Spleen (tissue), 13 donors: ENCODE results near the gene REXO4. TPM values are rescaled to one million over a fixed set of nuclear protein-coding genes. Genes with fewer than 3 reads are reported as not detected.

ENCODE experiments used
- DNase-seq: peaks from one replicate; pipeline ENCODE4 v3.0.0-alpha.2; 2020
- H3K27ac ChIP-seq, 8 donors: fragments of 200-600 bp; sonication (generic) in 7 of 8; 1 replicate in 4 of 8; 2 replicates in 4 of 8; pipeline versions ENCODE4 v1.5.0 to v1.8.0; 2016 to 2021; ENCODE audit warnings: inconsistent platforms in 4 of 8, mild to moderate bottlenecking in 4 of 8, moderate library complexity in 1 of 8
- H3K27me3 ChIP-seq, 7 donors: fragments of 200-600 bp; sonication (generic) in 6 of 7; replicated peaks in 1 of 7; 1 replicate in 4 of 7; 2 replicates in 3 of 7; pipeline versions ENCODE4 v1.5.0 to v1.8.0; 2016 to 2021; ENCODE audit warnings: inconsistent platforms in 3 of 7, mild to moderate bottlenecking in 1 of 7
- H3K36me3 ChIP-seq, 6 donors: fragments of 200-600 bp; sonication (generic) in 5 of 6; 1 replicate in 4 of 6; 2 replicates in 2 of 6; pipeline versions ENCODE4 v1.5.0 to v1.8.0; 2016 to 2021; ENCODE audit warnings: inconsistent platforms in 2 of 6
- H3K4me1 ChIP-seq, 6 donors: fragments of 200-600 bp; sonication (generic) in 5 of 6; 1 replicate in 3 of 6; 2 replicates in 3 of 6; pipeline versions ENCODE4 v1.5.0 to v1.8.0; 2016 to 2021; ENCODE audit warnings: inconsistent platforms in 3 of 6
- H3K4me3 ChIP-seq, 8 donors: fragments of 200-600 bp; sonication (generic) in 7 of 8; 1 replicate in 4 of 8; 2 replicates in 4 of 8; pipeline versions ENCODE4 v1.5.0 to v1.8.0; 2016 to 2021; ENCODE audit warnings: inconsistent platforms in 4 of 8, mild to moderate bottlenecking in 4 of 8, moderate library complexity in 2 of 8
- H3K9me3 ChIP-seq, 8 donors: fragments of 200-600 bp; sonication (generic) in 7 of 8; 1 replicate in 4 of 8; 2 replicates in 4 of 8; pipeline versions ENCODE4 v1.5.0 to v1.8.0; 2016 to 2021; ENCODE audit warnings: inconsistent platforms in 4 of 8
- CTCF ChIP-seq, 11 experiments: fragments of 200-600 bp in 7 of 11; fragments of 450-650 bp in 4 of 11; sonication (generic) in 4 of 11; IDR thresholded peaks in 8 of 11; conservative IDR thresholded peaks in 3 of 11; 1 replicate in 7 of 11; 2 replicates in 4 of 11; pipeline versions ENCODE4 v1.4.0 to v1.8.0; 2016 to 2021; ENCODE audit warnings: antibody characterized with exemption in 11 of 11, inconsistent platforms in 4 of 11, mild to moderate bottlenecking in 1 of 11
- POLR2A ChIP-seq, 3 donors: fragments of 450-650 bp; IDR thresholded peaks; one replicate each; pipeline ENCODE4 v1.5.1; 2017; ENCODE audit warnings: antibody characterized with exemption in 3 of 3, mild to moderate bottlenecking in 1 of 3
- POLR2AphosphoS5 ChIP-seq, 3 donors: sonication (generic); formaldehyde crosslinking; IDR thresholded peaks; one replicate each; pipeline ENCODE4 v1.5.1; 2017; ENCODE audit warnings: antibody characterized with exemption in 3 of 3
- WGBS, 5 donors: extraction: QIAGEN DNeasy Blood & Tissue Kit in 3 of 5; methylation state at CpG; one replicate each; pipeline versions ENCODE4 v1.1.5 to v1.1.7; 2013 to 2018; 5-methylcytosine and 5-hydroxymethylcytosine counted together
- intact Hi-C: fragments of 100-400 bp; cut with DNase I; formaldehyde crosslinking; loops from one replicate; pipeline ENCODE4 v1.15.0; 2023; ENCODE audit warnings: low total_unique reads
- long read RNA-seq, 2 donors: transcript quantifications; one replicate each; lab custom pipeline, GENCODE V29; 2026
- polyA plus RNA-seq, 3 donors: library from polyadenylated mRNA; stranded (reverse); fragments of 200-250 nt; gene quantifications; one replicate each; pipeline ENCODE4 v1.2.1, GENCODE V29; 2013
- total RNA-seq, 7 donors: library from RNA; depleted of rRNA in 3 of 7; stranded (reverse); fragments of >200 nt in 3 of 7; fragmentation: NEBNext Ultra II Directional in 4 of 7; extraction: Animal tissue kit (Norgen Biotek cat#: 25700) in 4 of 7; gene quantifications; one replicate each; pipeline versions ENCODE4 v1.1.0 to v1.2.1, GENCODE V29; 2016 to 2021
- donor health status: healthy with polysubstance abuse.
- donor health status: DM: no; HTN: no; CAD: no; lungs with moderate emphysema.
- donor health status: DM: no; HTN: no; CAD: no.
- donor health status: Bipolar disorder and iron deficiency.
- donor health status: healthy.
- donor health status: DM: no; HTN: no; CAD: no.
- donor health status: DM: yes; HTN: yes; CAD: no.

The REXO4 gene
- 10 to 100 TPM; 21.5 to 25.8 (median 22.8) TPM for total RNA-seq
- 10 to 100 TPM; 20.0 to 23.2 (median 20.1) TPM for polyA plus RNA-seq
- long read RNA-seq, donor 1, partial matches to known transcripts, result 0 of 3 reads
- long read RNA-seq, donor 1, other reads (novel, unspliced or antisense), result 0 of 3 reads
- long read RNA-seq, donor 2, partial matches to known transcripts, result 0 of 4 reads
- long read RNA-seq, donor 2, other reads (novel, unspliced or antisense), result 0 of 4 reads

GRCh38 chr9:133417541-133418461, at the start of gene REXO4:
REXO4 (minus strand) TSS chr9:133418010; CDS start chr9:133417844, 166 bp downstream.
- intact Hi-C loops, result no loop called here
- peak in 1 of 11 experiments; percentile 9 for TF ChIP-seq CTCF (IDR thresholded peaks at IDR 0.05 in 8 of 11, conservative IDR thresholded peaks at IDR 0.05 in 3 of 11)
- peak; percentile 81 to 92 (median 86) for TF ChIP-seq POLR2AphosphoS5 (IDR thresholded peaks at IDR 0.05)
- peak in 1 of 3 donors; percentile 76 for TF ChIP-seq POLR2A (IDR thresholded peaks at IDR 0.05)

GRCh38 chr9:133467101-133467500, 49.3 kb upstream of the REXO4 start:
- intact Hi-C loops, result no loop called here
- no peak for DNase-seq
- Histone ChIP-seq H3K36me3 (peaks cover 0 to 37% (median 9%) of the 10 kb centered on the region in 6 donors), H3K4me3 (no peak overlapping the region), H3K27me3 (no peaks in the 10 kb centered on the region), H3K9me3 (no peaks in the 10 kb centered on the region), H3K27ac (no peak overlapping the region), H3K4me1 (peaks cover 0 to 35% (median 6%) of the 10 kb centered on the region in 6 donors)
- TF ChIP-seq POLR2AphosphoS5 (IDR thresholded peaks at IDR 0.05) (peak; percentile 14 to 49 (median 18)), POLR2A (IDR thresholded peaks at IDR 0.05) (no peak)
- 91 to 94% (median 91%) methylated on average over 10 of the region's 10 CpGs for WGBS, 5 donors

More at GRCh38 chr9:133417541-133418461, at the start of gene REXO4:
- Histone ChIP-seq H3K9me3 (no peaks in the 10 kb centered on the region), H3K27ac (peak within 1 kb of the TSS; percentile 84 to 93 (median 88)), H3K4me1 (peaks cover 13 to 77% (median 49%) of the 10 kb centered on the region in 6 donors), H3K4me3 (peak within 1 kb of the TSS; percentile 73 to 97 (median 89)), H3K27me3 (no peaks in the 10 kb centered on the region), H3K36me3 (peaks cover 0 to 35% (median 24%) of the 10 kb centered on the region in 6 donors)
- WGBS, 5 donors, result 0 to 3% (median 2%) methylated on average over 49 to 75 of the region's 75 CpGs
- peak; percentile 95 for DNase-seq

GRCh38 chr9:133465984-133466383, 48.2 kb upstream of the REXO4 start:
- Histone ChIP-seq H3K9me3 (no peaks in the 10 kb centered on the region), H3K4me3 (no peak overlapping the region), H3K36me3 (peaks cover 0 to 26% (median 5%) of the 10 kb centered on the region in 6 donors), H3K27me3 (no peaks in the 10 kb centered on the region), H3K27ac (no peak overlapping the region), H3K4me1 (peaks cover 1 to 35% (median 17%) of the 10 kb centered on the region in 6 donors)
- 79 to 86% (median 82%) methylated on average over 6 of the region's 6 CpGs for WGBS, 5 donors
- TF ChIP-seq POLR2AphosphoS5 (IDR thresholded peaks at IDR 0.05), result no peak
- no peak for TF ChIP-seq POLR2A (IDR thresholded peaks at IDR 0.05)
- TF ChIP-seq CTCF (IDR thresholded peaks at IDR 0.05 in 8 of 11, conservative IDR thresholded peaks at IDR 0.05 in 3 of 11), result no peak
- intact Hi-C loops, result no loop called here
- no peak for DNase-seq

- Histone ChIP-seq H3K4me3 (no peak overlapping the region), H3K9me3 (no peaks in the 10 kb centered on the region), H3K27me3 (no peaks in the 10 kb centered on the region), H3K27ac (no peak overlapping the region), H3K36me3 (peaks cover 0 to 25% (median 5%) of the 10 kb centered on the region in 6 donors), H3K4me1 (peaks cover 7 to 37% (median 27%) of the 10 kb centered on the region in 6 donors)
- intact Hi-C loops, result no loop called here
- DNase-seq, result no peak
- TF ChIP-seq POLR2AphosphoS5 (IDR thresholded peaks at IDR 0.05) (no peak), CTCF (IDR thresholded peaks at IDR 0.05 in 8 of 11, conservative IDR thresholded peaks at IDR 0.05 in 3 of 11) (no peak), POLR2A (IDR thresholded peaks at IDR 0.05) (no peak)
- 78 to 95% (median 88%) methylated on average over 5 to 10 of the region's 10 CpGs for WGBS, 5 donors
Observed at GRCh38 chr9:133464638-133465037, 46.8 kb upstream of the REXO4 start.
